GM12801 (cell line): ENCODE results near the gene TPO.

Experiments used
- TF ChIP-seq, protein P1 (sequence below): IDR thresholded peaks from one replicate; pipeline ENCODE4 v1.5.1; 2011; ENCODE audit warnings: control low read depth; ENCODE audit not compliant: insufficient read length; ENCODE audit errors: extremely low read depth

Gene TPO

DNA sequence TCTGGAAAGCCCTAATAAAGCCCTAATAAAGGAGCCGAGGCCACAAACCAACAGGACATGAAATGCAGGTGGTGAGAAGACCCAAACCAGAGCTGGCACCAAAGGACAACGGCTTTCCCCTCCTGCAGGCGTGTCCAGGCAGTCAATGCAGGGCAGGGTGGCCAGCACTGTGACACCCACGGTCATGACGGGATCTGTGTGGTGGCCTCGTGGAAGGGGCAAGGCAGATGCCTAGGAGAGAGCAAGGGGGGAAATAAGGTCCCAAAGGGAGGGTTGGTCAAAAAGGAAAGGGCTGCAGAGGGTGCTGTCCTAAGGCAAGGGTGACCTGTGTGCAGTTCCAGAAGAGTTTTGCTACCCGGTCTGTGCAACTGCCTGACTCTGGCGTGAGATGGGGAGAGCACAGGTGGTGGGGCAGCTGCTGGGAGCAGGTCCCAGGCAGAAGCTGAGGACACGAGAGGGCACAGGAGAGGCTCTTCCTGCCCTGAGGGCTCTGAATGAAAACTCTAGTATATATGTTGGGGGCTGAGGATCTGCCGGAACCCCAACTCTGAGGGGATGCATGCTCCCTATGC lies 156.7 kb downstream of the TPO start:
- TF ChIP-seq, protein P1, sequence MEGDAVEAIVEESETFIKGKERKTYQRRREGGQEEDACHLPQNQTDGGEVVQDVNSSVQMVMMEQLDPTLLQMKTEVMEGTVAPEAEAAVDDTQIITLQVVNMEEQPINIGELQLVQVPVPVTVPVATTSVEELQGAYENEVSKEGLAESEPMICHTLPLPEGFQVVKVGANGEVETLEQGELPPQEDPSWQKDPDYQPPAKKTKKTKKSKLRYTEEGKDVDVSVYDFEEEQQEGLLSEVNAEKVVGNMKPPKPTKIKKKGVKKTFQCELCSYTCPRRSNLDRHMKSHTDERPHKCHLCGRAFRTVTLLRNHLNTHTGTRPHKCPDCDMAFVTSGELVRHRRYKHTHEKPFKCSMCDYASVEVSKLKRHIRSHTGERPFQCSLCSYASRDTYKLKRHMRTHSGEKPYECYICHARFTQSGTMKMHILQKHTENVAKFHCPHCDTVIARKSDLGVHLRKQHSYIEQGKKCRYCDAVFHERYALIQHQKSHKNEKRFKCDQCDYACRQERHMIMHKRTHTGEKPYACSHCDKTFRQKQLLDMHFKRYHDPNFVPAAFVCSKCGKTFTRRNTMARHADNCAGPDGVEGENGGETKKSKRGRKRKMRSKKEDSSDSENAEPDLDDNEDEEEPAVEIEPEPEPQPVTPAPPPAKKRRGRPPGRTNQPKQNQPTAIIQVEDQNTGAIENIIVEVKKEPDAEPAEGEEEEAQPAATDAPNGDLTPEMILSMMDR: no peak

DNA sequence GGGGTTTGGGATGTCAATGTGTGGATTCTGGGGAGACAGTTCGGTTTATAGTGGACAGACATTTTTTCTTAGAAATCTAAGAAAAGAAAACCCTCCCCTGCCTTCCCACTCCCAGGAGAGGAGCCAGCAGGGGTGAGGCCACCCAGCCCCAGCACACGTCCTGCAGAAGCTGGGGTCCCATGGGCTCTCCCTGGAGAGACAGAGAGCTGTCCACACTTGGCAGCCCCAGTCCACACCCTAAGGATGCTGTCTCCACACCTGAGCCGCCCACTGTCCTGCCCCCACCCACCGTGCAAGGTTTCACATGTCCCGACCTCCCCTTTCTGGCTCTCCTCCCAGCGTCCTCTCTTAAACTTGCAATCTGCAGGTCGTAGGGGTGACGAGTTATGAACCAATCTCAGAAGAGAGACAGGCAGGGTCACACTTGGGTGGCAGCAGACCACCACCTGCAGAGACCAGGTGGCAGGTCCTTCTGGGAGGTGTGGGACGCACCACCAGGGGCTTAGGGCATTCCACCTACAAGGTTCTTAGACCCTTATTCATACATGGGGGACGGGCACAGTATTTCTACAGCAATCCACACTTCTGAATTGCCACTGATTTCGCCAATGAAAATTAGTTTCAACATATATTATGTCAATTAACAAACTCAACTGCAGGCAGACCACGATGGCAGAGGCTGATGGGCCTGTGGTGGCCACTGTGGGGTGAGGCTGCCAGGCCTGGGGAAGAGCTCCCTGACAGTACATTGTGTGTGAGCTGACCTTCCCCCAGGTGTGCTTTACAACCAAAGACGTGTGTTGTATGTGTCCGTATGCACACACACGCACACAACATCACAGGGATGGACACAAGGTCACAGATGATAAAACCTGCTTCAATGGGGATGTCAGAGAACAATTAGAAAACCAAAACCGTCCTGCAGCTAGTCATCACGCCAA lies 158.5 kb downstream of the TPO start:
- TF ChIP-seq, protein P1: no peak

DNA sequence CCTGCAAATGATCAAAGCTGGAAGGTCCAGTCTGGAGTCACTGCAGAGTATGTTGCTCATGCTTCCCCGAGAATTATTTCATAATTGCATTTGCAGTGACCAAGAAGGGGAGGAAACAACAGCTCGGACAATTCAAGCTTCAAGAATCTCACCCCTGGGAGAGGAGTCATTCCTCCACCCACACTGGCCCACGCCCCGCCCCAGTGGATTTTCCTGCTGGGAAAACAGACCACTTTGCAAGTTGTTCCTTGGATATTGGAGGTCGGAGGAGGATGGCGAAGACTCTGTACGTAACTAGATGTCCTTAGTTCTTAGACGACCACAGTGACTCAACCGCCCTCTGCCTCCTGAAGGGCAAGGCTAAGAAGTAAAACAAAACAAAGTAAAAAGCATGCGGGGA lies 159.4 kb downstream of the TPO start:
- TF ChIP-seq, protein P1: no peak

DNA sequence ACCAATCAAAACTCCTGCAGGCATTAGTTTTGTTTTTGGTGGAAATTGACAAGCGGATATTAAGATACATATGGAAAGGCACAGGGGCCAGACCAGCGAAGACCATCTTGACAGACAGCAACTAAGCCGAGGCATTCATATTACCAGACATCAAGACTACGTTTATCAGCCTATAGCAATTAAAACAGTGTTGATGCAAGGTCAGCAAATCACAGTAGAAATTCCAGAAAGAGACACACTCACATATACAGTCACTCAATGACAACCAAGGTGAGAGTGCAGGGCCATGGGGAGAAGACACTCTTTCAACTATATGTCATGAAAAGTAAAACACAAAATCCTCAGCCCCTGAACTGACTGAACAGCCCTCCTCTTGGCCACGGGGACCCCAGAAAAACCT lies 164.6 kb downstream of the TPO start:
- TF ChIP-seq, protein P1: no peak

DNA sequence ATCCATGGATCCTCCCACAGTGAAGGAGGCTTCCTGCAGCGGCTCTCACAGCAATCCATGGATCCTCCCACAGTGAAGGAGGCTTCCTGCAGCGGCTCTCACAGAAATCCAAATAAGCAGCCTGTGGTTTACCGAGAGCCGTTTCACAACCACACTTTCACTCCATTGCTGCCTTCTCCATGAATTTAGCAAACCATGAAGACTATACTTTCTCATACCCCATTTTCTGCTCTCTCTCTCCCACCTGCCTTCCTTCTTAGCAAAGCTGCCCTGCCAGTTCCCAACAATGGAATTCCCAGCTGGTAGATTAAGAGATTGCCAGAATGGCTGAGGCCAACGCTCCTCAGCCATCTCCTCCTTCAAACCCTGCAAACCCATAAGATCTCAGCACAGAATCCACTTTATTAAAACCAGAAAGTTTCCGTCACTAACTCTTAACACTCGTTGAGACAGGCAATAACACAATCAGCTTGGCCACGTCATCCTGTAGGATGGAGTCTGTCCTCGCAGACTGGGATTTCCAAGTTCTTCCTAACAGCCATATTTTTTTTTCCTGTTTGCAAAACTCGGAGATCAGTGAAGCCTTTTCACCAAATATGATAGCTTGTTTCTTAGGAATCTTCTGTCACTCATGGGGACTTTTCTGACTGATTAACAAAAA lies 168.8 kb downstream of the TPO start:
- TF ChIP-seq, protein P1: no peak

DNA sequence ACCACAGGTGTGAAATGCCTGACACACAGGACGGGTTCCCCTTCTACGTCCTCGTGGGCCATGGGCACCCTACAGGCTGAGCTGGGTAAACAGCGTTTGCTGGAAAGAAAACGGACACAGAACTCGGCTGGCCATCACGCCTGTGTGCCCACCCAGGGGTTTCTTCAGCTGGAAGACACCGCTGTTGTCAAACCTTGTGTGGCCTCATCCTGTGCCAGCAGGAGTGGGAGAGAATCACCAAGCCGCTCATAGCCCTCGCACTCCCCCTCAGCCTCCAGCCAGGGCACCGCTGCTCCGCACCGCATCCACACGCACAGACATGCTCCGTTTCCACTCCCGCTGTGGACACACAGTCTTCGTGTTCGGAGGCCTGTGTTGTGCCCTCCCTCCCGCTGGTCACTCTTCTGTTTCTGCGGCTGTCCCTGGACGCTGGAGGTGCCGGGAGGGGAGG lies 169.7 kb downstream of the TPO start:
- TF ChIP-seq, protein P1: no peak

DNA sequence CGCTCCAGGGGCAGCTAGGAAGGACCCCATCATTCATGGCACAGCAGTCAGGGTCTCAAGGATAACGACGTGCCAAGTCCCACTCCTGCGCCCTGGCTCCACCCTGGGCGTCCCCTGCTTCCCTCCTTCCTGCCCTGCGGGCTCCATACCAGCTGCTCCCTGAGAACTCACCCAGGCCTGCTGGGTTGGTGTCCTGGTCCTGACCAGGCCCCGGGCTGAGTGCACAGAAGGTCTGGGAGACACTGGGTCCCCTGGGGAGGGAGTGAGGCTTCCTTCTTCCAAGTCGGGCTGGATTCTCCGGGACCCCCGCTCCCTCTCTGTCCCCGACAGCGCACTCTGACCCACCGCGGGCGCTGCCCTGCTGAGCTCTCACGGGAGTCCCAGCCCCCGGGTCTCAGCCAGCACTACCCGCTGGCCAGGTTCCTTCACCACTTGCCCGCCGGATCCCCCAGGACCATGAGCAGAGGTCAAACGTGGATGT lies 170.8 kb downstream of the TPO start:
- TF ChIP-seq, protein P1: no peak
